T follicular helper cell (primary cell): ENCODE results near the gene CFAP57.
"Not testable (repeated sequence)": the region's sequence is repeated elsewhere in the genome, so short reads cannot be mapped to it uniquely, and the experiment has no call there.

Source experiments
- DNase-seq: peaks from one replicate; pipeline ENCODE4 v3.0.0-alpha.2; 2020; ENCODE audit warnings: low read depth

The CFAP57 gene

DNA sequence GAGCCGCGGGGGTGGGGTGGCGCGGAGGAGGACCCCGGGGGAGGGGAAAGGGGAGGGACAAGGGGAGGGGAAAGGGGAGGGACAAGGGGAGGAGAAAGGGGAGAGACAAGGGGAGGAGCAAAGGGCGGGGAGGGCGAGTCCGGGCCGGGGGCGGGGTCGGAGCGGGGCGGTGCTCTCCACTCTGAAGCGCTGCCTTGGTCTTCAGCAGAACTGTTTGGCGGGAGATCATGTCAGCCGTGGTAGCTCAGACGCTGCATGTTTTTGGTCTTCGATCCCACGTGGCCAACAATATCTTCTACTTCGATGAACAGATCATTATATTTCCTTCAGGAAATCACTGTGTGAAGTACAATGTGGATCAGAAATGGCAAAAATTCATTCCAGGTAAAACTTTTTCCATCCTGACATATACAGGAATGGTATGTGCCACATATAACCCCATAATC is 420 bp downstream of the CFAP57 start:
- peak; percentile 80 for DNase-seq

DNA sequence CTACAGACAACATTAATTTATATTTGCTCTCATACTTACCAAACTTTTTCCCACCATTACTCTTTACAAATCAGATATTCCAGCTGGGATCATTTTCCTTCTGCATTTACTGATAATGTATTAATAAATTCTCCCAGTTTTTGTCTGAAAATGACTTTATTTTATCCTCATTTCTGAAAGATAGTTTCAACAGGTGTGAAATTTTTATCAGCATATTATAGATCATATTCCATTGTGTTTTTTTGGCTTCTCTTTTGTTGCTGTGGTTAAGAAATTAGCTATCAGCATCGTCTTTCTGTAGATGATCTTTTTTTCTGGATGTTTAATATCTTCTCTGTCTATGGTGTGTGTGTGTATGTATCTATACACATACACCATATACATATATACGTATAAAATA is 2.7 kb downstream of the CFAP57 start:
- DNase-seq = no peak

DNA sequence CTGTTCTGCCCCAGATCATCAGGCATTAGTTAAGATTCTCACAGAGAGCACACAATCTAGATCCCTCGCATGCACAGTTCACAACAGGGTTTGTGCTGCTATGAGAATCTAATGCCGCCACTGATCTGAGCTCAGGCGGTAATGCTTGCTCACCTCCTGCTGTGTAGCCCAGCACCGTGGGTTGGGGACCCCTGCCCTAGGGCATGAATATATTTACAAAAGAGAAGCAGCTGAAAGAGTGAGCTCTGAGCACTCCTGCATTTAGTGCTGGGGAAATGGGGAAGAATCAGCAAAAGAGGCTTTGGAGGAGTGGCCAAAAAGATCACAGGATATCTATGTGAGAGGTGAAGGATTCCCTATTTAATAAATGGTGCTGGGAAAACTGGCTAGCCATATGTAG is 5.6 kb downstream of the CFAP57 start:
- DNase-seq = no peak

DNA sequence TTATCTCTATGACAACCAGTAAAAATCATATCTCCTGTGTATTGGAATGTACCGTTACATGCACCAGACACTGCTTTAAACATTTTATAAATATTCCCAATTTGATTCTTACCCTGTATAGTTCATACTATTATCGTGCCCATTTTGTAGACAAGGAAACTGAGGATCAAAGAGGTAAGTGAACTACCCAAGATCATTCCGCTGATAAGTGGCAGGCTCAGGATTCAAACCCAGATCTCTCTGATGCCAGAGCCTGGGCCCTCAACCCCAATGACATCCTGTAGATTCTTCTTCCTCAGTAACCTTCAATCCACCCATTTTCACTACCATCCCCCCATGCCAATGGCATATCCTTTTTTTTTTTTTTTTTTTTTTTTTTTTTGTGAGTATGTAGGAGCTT is 12.3 kb downstream of the CFAP57 start:
- no peak for DNase-seq

DNA sequence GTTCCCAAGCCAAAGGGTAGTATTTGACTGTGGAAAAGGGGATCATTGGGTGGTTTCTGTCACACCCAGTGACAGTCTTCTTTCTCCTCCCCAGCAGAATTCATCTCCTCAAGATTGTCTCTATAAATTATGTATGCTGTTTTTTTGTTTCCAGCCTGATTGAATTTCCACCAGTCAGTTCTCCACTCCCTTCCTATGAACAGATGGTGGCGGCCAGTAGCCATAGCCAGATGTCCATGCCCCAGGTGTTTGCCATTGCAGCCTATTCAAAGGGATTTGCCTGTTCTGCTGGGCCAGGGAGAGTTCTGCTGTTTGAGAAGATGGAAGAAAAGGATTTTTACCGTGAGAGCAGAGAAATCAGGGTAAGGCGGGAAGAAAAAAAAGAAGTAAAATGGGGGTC is 12.9 kb downstream of the CFAP57 start:
- no peak for DNase-seq

DNA sequence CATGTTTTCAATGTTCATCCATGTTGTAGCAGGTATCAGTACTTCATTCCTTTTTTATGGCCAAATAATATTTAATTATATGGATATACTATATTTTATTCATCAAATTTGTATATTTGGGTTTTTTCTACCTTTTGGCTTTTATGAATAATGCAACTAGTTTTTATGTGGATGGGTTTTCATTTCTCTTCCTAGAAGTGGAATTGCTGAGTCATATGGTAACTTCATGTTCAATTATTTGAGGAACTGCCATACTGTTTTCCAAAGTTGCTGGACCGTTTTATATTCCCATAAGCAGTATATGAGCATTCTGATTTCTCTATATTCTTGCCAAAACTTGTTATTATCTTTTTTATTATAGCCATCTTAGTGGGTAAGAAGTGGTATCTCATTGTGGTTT is 16.0 kb downstream of the CFAP57 start:
- no peak for DNase-seq

DNA sequence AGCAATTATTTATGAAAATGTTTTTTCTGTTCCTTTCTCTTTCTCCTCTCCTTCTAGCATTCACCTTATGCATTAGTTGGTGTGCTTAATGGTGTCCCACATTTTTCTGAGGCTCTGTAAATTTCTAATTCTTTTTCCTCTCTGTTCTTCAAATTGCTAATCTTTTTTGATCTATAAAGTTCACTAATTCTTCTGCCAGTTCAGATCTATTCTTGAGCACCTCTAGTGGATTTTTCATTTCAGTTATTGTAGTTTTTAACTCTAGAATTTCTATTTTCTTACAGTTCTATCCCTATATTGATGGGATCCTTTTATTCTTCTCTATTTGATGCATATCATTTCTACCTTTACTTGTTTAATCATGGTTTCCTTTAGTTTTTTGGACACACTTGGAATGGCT is 22.4 kb downstream of the CFAP57 start:
- DNase-seq = no peak

DNA sequence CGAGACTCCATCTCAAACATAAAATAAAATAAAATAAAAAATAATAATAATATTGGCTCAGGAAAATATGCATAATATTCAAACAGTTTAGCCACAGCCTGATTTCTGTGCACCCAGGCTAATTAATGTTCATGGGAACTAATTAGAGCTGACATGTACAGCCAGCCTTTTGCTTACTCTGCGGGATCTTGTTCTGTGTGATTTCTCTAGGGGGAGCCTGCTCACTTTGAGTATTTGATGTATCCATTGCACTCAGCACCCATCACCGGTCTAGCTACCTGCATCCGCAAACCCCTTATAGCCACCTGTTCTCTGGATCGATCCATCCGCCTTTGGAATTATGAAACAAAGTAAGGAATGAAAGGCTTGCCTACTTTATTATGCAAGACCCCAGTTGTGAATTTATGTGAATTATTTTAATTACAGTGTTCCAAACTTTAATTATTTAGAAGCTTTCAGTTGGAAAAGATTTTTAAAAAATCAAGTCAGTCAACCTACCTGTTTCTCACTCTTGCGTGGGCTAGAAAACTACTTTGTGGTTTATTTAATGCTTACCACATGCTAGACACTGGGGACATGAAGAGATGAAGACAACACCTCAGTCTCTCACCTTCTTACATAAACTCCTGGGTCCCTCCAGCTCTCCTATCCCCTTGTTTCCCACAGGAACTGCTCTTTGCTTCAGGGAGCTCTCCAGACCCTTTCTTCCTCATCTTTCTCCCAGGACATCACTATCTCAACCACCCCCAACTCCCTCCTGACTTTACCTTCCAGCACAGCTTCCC is 25.4 kb downstream of the CFAP57 start:
- no peak for DNase-seq

DNA sequence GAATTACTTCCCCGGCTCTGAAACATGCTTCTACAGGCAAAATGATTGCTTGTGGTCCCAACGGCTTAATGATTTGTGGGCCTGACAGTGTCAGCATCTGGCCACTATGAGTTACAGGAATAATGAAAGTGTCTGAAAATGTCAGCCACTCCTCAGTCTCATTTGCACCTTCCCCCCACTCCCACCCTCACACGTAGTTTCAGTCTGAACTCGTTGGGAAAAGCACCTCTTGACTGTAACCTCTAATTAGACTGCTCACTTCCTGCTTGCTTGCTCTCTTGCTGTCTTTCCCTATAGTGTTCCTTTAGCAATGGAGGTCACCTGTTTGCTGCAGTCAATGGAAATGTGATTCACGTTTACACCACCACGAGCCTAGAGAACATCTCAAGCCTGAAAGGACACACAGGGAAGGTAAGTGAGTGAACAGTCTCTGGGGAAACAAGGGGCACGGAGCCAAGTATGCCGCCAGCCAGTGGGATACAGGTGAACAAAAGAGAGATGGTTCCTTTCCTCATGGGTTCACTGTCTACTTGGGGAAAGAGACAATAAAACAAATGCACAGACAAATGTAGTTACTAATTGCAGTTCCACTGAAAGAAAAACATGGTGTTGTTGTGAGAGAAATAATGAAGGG is 27.1 kb downstream of the CFAP57 start:
- DNase-seq = no peak

DNA sequence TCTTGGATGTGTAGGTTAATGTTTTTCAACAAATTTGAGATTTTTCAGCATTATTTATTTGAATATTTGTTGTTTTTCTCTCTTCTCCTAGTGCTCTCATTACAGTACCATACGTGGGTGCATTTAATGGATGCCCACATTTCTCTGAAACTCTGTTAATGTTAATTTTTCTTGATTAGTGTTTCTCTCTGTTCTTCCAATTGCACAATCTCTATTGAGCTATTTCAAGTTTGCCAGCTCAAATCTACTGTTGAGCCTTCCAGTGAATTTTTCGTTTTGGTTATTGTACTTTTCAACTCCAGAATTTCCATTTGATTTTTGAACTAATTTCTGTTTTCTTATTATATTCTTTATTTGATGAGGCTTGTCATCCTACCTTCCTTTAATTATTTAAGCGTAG is 31.7 kb downstream of the CFAP57 start:
- DNase-seq = no peak

DNA sequence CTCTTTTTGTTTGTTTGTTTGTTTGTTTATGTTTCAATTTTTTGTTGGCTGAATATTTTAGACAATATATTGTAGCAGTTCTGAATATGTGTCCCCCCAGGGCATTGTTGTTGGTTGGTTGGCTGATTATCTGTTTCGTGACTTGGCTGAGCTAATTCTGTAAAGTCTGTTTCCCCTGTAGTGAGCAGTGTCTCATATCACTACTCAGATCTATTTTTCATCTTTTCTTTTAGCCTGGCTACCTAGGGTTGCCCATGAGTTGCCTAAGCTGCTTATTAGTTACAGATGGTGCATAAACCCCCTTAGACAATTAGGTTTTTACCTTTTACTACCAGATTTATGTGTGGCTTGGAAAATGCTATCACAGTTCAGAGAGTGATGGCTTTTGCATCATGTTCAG is 32.3 kb downstream of the CFAP57 start:
- no peak for DNase-seq

DNA sequence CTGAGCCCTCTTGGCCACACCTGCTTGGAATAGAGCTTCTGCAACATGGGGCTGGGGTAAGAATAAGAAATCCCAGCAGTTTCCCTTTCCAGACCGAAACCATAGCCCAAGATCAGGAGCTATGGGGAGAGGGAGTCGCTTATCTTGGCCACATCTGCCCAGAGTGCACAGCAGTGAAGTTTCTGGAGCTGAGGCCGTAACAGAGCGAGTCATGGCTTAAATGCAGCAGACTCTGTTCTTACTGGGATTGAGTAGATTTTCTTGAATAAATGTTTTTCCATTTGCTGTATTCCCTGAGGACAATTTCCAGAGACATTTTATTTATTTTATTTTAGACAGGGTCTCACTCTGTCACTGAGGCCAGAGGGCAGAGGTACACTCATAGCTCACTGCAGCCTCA is 33.5 kb downstream of the CFAP57 start:
- DNase-seq = no peak

DNA sequence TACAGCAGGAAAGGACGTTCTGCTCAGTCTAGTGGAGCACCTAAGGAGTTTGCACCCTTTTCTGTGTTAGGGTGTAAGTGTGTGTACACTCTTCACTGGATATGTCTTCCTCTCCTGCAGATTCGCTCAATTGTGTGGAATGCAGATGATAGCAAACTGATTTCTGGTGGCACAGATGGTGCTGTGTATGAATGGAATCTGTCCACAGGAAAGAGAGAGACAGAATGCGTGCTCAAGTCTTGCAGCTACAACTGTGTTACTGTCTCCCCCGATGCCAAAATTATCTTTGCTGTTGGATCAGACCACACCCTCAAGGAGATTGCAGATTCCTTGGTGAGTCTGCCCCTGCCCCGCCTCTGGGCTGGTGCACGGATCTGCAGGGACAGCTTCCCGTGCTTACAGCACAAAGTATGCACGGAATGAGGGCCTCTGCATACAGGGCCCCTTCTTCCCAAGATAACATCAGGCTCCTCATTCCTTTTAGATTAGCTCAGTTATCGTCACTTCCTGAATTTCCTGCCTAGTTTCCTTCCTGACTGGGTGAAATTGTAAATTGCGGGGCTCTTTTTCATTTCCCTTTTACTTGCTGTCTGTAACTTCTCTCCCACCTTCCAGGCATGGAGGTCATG is 34.6 kb downstream of the CFAP57 start:
- DNase-seq = no peak

DNA sequence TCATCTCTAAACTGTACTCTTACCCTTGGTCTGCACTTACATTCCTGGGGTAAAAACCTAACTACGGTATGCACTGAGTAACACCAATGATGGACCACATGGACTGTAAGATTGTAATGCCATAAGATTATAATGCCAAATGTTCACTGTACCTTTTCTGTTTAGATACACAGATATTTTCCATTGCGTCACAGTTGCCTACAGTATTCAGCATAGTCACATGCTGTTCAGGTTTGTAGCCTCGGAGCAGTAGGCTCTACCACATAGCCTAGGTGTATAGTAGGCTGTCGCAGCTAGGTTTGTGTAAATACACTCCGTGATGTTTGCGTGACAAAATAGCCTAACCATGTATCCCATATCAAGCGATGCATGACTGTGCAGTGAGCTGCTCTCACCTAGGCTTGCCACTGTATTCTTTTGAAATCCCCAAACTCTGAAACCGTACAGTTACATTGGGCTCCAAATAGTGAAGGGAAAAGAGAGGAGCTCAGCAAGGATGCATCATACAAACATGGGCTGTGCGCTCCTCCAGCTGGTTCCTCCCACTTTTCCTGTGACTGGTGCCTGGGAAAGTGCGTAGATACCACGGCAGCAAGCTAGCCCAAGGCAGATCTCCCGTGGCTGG is 35.2 kb downstream of the CFAP57 start:
- no peak for DNase-seq

DNA sequence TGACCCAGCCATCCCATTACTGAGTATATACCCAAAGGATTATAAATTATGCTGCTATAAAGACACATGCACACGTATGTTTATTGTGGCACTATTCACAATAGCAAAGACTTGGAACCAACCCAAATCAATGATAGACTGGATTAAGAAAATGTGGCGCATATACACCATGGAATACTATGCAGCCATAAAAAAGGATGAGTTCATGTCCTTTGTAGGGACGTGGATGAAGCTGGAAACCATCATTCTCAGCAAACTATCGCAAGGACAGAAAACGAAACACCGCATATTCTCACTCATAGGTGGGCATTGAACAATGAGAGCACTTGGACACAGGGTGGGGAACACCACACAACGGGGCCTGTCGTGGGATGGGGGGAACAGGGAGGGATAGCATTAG is 36.1 kb downstream of the CFAP57 start:
- not testable (repeated sequence) for DNase-seq

DNA sequence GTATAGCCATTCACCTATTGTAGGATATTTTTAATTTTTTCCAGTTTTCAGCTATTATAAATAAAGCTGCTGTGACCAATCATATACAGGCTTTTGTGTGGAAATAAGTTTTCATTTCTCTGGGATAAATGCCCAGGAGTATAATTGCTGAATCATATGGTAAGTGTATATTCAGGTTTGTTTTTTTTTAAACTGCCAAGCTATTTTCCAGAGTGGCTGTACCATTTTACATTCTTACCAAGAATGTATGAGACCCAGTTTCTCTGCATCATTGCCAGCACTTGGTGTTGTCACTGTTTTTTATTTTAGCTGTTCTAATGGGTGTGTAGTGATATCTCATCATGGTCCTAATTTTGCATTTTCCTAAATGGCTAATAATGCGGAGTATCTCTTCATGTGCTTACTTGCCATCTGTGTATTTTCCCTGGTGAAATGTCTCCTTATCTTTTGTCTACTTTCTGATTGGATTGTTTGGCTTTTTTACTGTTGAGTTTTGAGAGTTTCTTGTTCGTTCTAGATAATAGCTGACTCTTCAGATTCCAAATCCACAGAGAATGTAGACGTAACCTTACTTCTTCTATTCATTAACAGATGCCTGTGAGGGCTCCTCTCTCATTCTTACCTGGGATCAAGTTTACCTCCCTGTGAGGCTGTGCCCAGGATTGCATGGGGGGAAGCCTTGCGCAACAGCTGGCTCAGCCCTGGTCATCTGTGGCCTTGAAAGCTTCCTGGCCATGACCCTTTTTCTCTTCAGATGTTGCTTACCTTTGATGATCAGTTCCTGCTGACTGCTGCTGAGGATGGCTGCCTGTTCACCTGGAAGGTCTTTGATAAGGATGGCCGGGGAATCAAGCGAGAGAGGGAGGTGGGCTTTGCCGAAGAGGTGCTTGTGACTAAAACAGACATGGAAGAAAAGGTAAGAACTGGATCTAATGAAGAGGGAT is 42.6 kb downstream of the CFAP57 start:
- no peak for DNase-seq

DNA sequence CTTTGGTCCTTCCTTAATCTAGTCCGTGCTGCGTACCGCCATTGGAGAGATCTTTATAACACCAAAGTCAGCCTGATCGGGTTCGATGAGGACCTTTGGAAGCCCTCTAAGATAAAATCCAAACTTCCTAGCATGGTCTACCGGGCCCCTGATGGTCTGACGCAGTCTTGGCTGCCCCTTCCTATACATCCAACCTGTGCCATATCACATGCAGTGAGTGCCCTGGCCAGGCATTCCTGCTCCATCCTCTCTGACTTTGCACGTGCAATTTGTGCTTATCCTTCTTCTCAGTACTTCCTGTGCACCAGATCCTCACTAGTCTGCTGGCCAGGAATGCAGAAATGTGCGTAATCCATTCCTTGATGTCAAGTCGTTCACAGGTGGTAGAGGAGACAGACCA is 45.6 kb downstream of the CFAP57 start:
- no peak for DNase-seq

DNA sequence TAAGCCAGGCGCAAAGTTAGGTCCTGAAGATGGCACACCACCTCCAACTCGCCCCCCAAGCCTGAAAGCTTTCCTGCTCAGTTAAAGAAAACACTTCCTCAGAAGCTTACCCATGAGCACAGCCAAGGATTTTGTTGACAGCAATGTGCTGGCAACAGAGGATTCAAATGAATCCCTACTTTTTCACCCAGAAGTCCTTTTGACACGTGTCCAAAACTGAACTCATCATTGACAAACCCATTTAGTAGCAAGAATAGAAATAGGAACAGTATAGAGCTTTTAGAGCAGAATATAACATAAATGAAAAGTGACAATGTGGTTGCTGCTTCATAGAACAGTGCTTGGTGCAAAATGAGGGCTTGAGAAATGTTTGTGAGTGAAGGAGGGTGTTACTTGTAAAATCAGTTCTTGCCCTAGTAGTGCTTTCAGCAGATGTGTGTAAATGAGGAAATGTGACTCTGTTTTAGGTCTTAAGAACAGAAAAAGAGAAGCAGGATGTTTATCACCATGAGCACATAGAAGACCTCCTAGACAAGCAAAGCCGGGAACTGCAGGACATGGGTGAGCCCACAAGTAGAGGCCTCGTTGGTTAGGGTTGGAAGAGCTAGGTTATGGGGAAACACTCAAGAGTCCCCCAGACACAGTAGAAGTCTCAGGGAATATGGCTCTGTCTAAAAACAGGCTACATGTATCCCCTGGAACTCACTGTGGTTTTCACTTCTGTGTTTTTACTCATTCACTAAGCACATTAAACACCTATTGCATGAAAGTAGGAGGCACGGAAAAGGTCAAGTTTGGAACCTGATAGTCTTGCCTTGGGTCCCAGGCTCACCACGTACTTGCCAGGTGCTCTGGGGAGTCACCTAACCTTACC is 49.0 kb downstream of the CFAP57 start:
- no peak for DNase-seq

DNA sequence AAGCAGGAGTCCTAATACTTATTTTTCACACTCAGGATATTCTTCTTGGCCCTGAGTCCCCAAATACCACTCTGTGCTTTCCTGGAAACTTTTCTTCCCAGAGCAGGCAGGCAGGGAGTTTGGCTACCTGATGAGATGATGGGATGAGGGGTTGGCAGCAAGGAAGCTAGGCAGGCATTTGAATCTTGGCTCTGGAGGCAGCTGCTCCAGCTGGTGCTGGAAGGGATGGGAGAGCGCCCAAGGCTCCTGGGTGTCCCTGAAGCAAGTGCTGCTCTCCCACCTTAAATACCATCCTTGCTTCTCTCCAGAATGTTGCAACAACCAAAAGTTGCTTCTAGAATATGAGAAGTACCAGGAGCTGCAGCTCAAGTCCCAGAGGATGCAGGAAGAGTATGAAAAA is 49.7 kb downstream of the CFAP57 start:
- no peak for DNase-seq

DNA sequence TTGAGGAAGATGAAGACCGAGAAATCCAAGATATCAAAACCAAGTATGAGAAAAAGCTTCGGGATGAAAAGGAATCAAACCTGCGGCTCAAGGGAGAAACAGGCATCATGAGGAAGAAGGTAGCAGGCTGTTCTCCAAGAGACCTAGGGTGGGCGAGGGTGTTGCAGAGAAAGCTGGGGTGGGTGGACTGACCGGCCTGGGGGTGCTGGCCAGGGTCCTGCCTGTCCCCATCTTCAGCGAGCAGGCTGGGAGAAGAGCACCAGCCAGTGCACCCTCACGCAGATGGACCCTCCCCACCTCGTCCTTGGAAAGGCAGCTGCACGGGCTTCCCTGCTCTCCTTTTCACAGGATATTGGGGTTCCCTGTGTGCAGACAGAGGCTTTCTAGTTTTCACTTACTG is 50.7 kb downstream of the CFAP57 start:
- no peak for DNase-seq

DNA sequence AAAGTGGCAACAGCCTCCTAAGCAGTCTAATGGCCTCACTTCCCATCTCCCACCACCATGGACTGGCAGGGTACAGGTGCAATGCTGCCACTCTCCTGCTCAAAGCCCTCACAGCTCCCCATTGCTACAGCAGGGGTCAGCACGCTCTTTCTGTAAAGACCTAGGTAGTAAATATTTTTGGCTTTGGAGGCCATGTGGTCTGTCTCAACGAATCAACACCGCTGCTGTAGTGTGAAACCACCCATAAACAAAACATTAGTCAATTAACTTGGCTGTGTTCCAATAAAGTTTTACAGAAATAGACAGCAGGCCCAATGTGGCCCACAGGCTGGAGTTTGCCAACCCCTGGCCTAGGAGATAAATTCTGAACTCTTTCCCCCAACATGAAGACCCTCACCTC is 53.0 kb downstream of the CFAP57 start:
- DNase-seq = no peak
